ENCODE measurements around the gene EFCAB6.

- TF ChIP-seq EZH2 (IDR thresholded peaks at IDR 0.05; ENCODE audit: borderline replicate concordance, low read depth, low read length) = no peak
- TF ChIP-seq, protein P1, sequence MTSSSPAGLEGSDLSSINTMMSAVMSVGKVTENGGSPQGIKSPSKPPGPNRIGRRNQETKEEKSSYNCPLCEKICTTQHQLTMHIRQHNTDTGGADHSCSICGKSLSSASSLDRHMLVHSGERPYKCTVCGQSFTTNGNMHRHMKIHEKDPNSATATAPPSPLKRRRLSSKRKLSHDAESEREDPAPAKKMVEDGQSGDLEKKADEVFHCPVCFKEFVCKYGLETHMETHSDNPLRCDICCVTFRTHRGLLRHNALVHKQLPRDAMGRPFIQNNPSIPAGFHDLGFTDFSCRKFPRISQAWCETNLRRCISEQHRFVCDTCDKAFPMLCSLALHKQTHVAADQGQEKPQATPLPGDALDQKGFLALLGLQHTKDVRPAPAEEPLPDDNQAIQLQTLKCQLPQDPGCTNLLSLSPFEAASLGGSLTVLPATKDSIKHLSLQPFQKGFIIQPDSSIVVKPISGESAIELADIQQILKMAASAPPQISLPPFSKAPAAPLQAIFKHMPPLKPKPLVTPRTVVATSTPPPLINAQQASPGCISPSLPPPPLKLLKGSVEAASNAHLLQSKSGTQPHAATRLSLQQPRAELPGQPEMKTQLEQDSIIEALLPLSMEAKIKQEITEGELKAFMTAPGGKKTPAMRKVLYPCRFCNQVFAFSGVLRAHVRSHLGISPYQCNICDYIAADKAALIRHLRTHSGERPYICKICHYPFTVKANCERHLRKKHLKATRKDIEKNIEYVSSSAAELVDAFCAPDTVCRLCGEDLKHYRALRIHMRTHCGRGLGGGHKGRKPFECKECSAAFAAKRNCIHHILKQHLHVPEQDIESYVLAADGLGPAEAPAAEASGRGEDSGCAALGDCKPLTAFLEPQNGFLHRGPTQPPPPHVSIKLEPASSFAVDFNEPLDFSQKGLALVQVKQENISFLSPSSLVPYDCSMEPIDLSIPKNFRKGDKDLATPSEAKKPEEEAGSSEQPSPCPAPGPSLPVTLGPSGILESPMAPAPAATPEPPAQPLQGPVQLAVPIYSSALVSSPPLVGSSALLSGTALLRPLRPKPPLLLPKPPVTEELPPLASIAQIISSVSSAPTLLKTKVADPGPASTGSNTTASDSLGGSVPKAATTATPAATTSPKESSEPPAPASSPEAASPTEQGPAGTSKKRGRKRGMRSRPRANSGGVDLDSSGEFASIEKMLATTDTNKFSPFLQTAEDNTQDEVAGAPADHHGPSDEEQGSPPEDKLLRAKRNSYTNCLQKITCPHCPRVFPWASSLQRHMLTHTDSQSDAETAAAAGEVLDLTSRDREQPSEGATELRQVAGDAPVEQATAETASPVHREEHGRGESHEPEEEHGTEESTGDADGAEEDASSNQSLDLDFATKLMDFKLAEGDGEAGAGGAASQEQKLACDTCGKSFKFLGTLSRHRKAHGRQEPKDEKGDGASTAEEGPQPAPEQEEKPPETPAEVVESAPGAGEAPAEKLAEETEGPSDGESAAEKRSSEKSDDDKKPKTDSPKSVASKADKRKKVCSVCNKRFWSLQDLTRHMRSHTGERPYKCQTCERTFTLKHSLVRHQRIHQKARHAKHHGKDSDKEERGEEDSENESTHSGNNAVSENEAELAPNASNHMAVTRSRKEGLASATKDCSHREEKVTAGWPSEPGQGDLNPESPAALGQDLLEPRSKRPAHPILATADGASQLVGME (CRISPR knock-in tag; IDR thresholded peaks at IDR 0.05) = no peak
- no peak for TF ChIP-seq POLR2AphosphoS5 (IDR thresholded peaks at IDR 0.05; ENCODE audit: control insufficient read depth, insufficient read depth, low read depth, low read length)
- TF ChIP-seq JUND (IDR thresholded peaks at IDR 0.05; ENCODE audit: borderline replicate concordance, low read depth, low read length) = no peak
- no peak for TF ChIP-seq JUND (tag; IDR thresholded peaks at IDR 0.05; ENCODE audit: borderline replicate concordance, low read depth, low read length)
- no peak for TF ChIP-seq TBP (optimal IDR thresholded peaks at IDR 0.05; ENCODE audit: low read depth, low read length)
- no peak for TF ChIP-seq FOXA1 (IDR thresholded peaks at IDR 0.05; ENCODE audit: borderline replicate concordance)
- TF ChIP-seq, protein P2, sequence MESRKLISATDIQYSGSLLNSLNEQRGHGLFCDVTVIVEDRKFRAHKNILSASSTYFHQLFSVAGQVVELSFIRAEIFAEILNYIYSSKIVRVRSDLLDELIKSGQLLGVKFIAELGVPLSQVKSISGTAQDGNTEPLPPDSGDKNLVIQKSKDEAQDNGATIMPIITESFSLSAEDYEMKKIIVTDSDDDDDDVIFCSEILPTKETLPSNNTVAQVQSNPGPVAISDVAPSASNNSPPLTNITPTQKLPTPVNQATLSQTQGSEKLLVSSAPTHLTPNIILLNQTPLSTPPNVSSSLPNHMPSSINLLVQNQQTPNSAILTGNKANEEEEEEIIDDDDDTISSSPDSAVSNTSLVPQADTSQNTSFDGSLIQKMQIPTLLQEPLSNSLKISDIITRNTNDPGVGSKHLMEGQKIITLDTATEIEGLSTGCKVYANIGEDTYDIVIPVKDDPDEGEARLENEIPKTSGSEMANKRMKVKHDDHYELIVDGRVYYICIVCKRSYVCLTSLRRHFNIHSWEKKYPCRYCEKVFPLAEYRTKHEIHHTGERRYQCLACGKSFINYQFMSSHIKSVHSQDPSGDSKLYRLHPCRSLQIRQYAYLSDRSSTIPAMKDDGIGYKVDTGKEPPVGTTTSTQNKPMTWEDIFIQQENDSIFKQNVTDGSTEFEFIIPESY (CRISPR knock-in tag; IDR thresholded peaks at IDR 0.05) = no peak
- no peak for TF ChIP-seq ZNF263 (CRISPR knock-in tag; IDR thresholded peaks at IDR 0.05; ENCODE audit: borderline replicate concordance)
- no peak for TF ChIP-seq MYNN (IDR thresholded peaks at IDR 0.05)
- TF ChIP-seq MYNN (CRISPR knock-in tag; IDR thresholded peaks at IDR 0.05) = no peak
- TF ChIP-seq NFATC3 (IDR thresholded peaks at IDR 0.05) = no peak
- TF ChIP-seq ZZZ3 (IDR thresholded peaks at IDR 0.05) = no peak
Observed at GRCh38 chr22:43682851-43683250, 129.3 kb downstream of the EFCAB6 start.

All from K562 (cell line).